GM12874 (cell line): Measurements from ENCODE around the gene PGPEP1.

Experiments
- CTCF ChIP-seq: IDR thresholded peaks from 2 replicates; pipeline ENCODE4 v1.5.1; 2011; ENCODE audit warnings: low read depth, mild to moderate bottlenecking, control low read depth, low read length, moderate library complexity; ENCODE audit not compliant: insufficient read depth

Gene PGPEP1

GRCh38 chr19:18412610-18413239 lies 72.3 kb downstream of the PGPEP1 start:
- no peak for TF ChIP-seq CTCF

DNA sequence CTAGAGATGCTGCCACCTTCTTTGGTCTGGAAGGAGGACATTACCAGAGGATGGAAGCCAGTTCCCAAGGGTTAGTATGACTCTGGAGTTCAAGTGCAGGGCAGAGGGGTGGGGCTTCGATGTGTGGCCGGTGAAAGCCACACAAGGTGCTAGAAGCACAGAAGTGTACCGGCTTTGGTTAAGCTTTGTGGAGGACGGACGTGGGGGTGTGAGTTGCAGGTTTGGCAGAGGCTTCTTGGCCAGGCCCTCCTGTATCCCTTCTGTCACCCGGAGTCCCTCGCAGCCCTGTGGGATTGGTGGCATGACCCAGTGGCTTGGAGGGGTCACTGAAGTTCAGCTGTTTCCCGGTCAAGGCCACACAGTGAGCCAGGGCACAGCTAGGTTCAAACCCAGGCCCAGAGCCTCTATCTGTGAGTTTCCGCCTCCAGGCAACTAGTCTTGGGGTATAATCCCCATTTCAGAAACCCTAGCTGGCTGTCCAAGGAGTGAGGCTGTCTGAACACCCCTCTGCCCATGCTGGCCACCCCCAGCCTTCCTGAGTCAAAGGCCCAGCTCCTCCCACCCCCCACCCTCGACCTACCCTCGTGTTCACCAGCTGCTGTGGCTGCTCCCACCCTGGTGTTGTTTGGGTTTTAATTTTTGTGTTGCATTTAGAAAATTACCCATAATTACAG lies 74.2 kb downstream of the PGPEP1 start:
- no peak for TF ChIP-seq CTCF

GRCh38 chr19:18415178-18415867 lies 74.9 kb downstream of the PGPEP1 start:
- no peak for TF ChIP-seq CTCF

DNA sequence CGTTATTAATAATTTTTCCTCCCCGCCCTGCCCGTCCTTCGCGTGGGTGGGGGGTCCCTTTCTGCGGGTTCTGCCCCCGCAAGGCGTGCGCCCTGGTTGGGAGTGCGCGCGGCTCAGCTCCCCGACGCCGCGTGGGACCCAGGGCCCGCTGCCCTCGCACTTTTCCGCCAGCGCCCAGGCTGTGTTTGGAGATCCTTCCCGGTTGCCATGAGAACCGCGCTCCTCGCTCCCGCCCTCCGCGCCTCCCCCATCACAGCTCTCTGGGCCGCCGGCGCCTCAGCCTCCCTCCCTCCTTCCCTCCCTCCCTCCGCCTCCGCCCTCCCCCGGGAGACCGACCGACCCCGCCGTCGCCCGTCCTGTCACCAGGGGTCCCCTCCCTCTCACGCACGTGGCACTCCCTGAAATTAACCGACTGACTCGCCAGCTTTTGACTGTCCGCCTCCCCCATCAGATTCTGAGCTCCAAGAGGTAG lies 76.4 kb downstream of the PGPEP1 start:
- TF ChIP-seq CTCF, result no peak

DNA sequence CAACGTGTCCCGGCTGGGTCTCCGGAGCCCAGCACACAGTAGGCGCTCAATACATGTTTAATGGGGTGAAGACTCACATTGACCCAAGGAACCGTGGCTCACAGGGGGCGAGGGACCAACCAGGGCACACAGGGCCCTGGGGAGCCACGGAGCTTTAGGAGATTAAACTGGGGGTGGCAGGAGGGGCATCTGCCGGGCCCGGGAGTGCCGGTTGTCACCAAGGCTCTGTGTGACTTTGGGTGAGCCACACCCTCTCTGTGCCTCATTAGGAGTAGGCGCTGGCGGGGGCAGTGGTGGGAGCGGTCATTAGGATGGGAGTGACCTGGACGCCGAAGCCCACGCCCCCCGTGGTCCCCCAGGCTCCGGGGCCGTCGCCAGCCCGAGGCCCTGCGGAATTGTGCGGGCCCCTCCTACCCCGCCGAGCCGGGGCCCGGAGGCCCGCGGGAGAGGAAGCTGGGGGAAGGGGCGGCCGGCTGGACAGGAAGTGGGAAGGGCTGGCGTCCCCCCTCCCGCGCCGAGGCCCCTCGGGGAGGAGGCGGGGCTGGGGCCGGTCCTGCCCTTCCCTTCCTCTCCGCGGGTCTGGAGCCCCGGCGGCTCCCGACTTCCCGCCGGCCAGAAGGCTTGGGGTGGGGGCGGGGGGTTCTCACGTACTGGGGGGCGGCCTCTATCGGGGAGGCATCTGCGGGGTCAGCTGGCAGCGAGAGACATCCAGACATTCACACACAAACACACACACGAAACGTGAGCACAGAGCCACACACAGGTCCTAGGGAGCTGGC lies 77.0 kb downstream of the PGPEP1 start:
- no peak for TF ChIP-seq CTCF

- TF ChIP-seq CTCF, result no peak
Measured at GRCh38 chr19:18418029-18418482, 77.7 kb downstream of the PGPEP1 start.
